ENCODE results near the gene TDRD7. TPM values are rescaled to one million over a fixed set of nuclear protein-coding genes. Genes with fewer than 3 reads are reported as not detected.

The TDRD7 gene
- total and polyA plus RNA-seq, 9 of the 15 experiments (the other 6 are each of a cell fraction or from before 2014, with no cell fraction given), result 2.2 to 7.7 (median 5.2) TPM

GRCh38 chr9:97411789-97412625 lies at the start of gene TDRD7 (continued):
- TF ChIP-seq ZNF518B (CRISPR knock-in tag; IDR thresholded peaks at IDR 0.05) (no peak), ZNF175 (CRISPR knock-in tag; IDR thresholded peaks at IDR 0.05; ENCODE audit: low read depth) (no peak; the same call in 1 of the 2 replicates), RB1 (IDR thresholded peaks at IDR 0.05; ENCODE audit: low read depth) (peak; percentile 98), CEBPZ (IDR thresholded peaks at IDR 0.05; ENCODE audit: borderline replicate concordance, low read depth, low read length) (no peak), SMARCB1 (IDR thresholded peaks at IDR 0.05; ENCODE audit: insufficient read length, low read depth) (no peak), IRF2 (CRISPR knock-in tag; IDR thresholded peaks at IDR 0.05) (no peak), TFE3 (CRISPR knock-in tag; IDR thresholded peaks at IDR 0.05) (no peak), RERE (CRISPR knock-in tag; IDR thresholded peaks at IDR 0.05; ENCODE audit: borderline replicate concordance) (no peak), TAF1 (IDR thresholded peaks at IDR 0.05; ENCODE audit: control insufficient read depth, extremely low read depth, insufficient read depth, low read length, severe bottlenecking) (no peak), SRSF7 (optimal IDR thresholded peaks at IDR 0.05; ENCODE audit: low read depth, low read length) (no peak), XRCC3 (IDR thresholded peaks at IDR 0.05) (no peak)

All from K562 (cell line).